T-helper 2 cell (primary cell): ENCODE measurements around the gene CES1.
"Not testable (repeated sequence)": the region's sequence is repeated elsewhere in the genome, so short reads cannot be mapped to it uniquely, and the experiment has no call there.

Experiments
- DNase-seq, 5 experiments: peaks; one replicate each; pipeline versions ENCODE4 v3.0.0 to v3.0.0-alpha.2; 2012 to 2022
- total RNA-seq, 2 donors: gene quantifications; one replicate each; lab custom pipeline; 2026; lab: John Stamatoyannopoulos, UW

CES1 gene
- total RNA-seq = 0.07 to 0.31 reads per million in 2 donors

- no peak for DNase-seq
Measured at GRCh38 chr16:55832773-55833691, at the start of gene CES1. Gene CES1, minus strand, starts transcription at chr16:55833096. Its CDS starts 41 bp downstream, at chr16:55833055.

GRCh38 chr16:55876854-55877253 lies 44.0 kb upstream of the CES1 start:
- no peak for DNase-seq

- DNase-seq = no peak
Measured at GRCh38 chr16:55875273-55875672, 42.4 kb upstream of the CES1 start, which contains the start of gene CES5A. Gene CES5A, minus strand, starts transcription at chr16:55875373. Its CDS starts 152 bp downstream, at chr16:55875221.

- DNase-seq = no peak
Measured at GRCh38 chr16:55873122-55873521, 40.2 kb upstream of the CES1 start.

- DNase-seq = no peak
Measured at GRCh38 chr16:55872130-55872529, 39.2 kb upstream of the CES1 start.

- DNase-seq = no peak
Measured at GRCh38 chr16:55871411-55872038, 38.6 kb upstream of the CES1 start.

- no peak for DNase-seq
Measured at GRCh38 chr16:55868980-55869379, 36.1 kb upstream of the CES1 start.

- no peak for DNase-seq
Measured at GRCh38 chr16:55868137-55868536, 35.2 kb upstream of the CES1 start.

- no peak for DNase-seq
Measured at GRCh38 chr16:55861288-55861687, 28.4 kb upstream of the CES1 start.

- not testable (repeated sequence) for DNase-seq
Measured at GRCh38 chr16:55857650-55858049, 24.8 kb upstream of the CES1 start.

- no peak for DNase-seq
Measured at GRCh38 chr16:55856950-55857349, 24.1 kb upstream of the CES1 start.

- DNase-seq = no peak
Measured at GRCh38 chr16:55853114-55853513, 20.2 kb upstream of the CES1 start.

- no peak for DNase-seq
Measured at GRCh38 chr16:55849536-55849935, 16.6 kb upstream of the CES1 start.

- no peak for DNase-seq
Measured at GRCh38 chr16:55846598-55847346, 13.9 kb upstream of the CES1 start.

- no peak for DNase-seq
Measured at GRCh38 chr16:55843105-55843395, 10.2 kb upstream of the CES1 start.

- peak in 2 of 5 experiments; percentile 8 to 38 for DNase-seq
Measured at GRCh38 chr16:55842369-55843104, 9.6 kb upstream of the CES1 start.

- no peak for DNase-seq
Measured at GRCh38 chr16:55839115-55839514, 6.2 kb upstream of the CES1 start.

GRCh38 chr16:55836158-55836611 lies 3.3 kb upstream of the CES1 start:
- no peak for DNase-seq

- DNase-seq = no peak
Measured at GRCh38 chr16:55835581-55835980, 2.7 kb upstream of the CES1 start.

- not testable (repeated sequence) for DNase-seq
Measured at GRCh38 chr16:55835173-55835572, 2.3 kb upstream of the CES1 start.

GRCh38 chr16:55834049-55834448 lies 1.2 kb upstream of the CES1 start:
- DNase-seq = no peak

- DNase-seq = no peak
Measured at GRCh38 chr16:55832425-55832772, 497 bp downstream of the CES1 start.
